ENCODE data around the gene KIAA1549. TPM values are rescaled to one million over a fixed set of nuclear protein-coding genes. Genes with fewer than 3 reads are reported as not detected.

KIAA1549 gene
- total and polyA plus RNA-seq, 9 of the 15 experiments (the other 6 are each of a cell fraction or from before 2014, with no cell fraction given) = 0.01 to 0.29 (median 0.07) TPM

- POLR2A ChIA-PET = interaction anchor here (0.7 to 0.8 kb wide), 2 partner anchors 34 to 1046 kb away, joined by 3 to 4 read pairs; no protein-coding TSS in a partner anchor
- no peak overlapping the region for H3K4me2 ChIP-seq (ENCODE audit: insufficient read depth, low read length)
- FAIRE-seq (no peak), DNase-seq (ENCODE audit: extremely low read depth in 1 of 4, low spot score in 3 of 4) (no peak), ATAC-seq (peak; percentile 36; the same call in 2 of the 3 replicates)
- BruUV-seq (replicated peaks) = no TSS peak
- intact Hi-C loops (cut with micrococcal nuclease) = no loop called here
- no peaks in the 10 kb centered on the region for H3K36me3 ChIP-seq (ENCODE audit: control insufficient read depth, insufficient read depth, low read length)
- H3K9me1 ChIP-seq (ENCODE audit: control insufficient read depth, insufficient read depth, low read length) = no peaks in the 10 kb centered on the region
- H2AFZ ChIP-seq (ENCODE audit: low read depth, low read length) = no peak overlapping the region
- peaks cover 37 to 51% of the 10 kb centered on the region in 2 experiments for H3K27me3 ChIP-seq (ENCODE audit: control insufficient read depth in 2 of 2, insufficient read depth in 2 of 2, low read length in 2 of 2)
- in situ Hi-C loops (cut with MboI) = no loop called here
- H3K79me2 ChIP-seq (ENCODE audit: control insufficient read depth, insufficient read depth, low read length) = no peaks in the 10 kb centered on the region
- WGBS (ENCODE audit: insufficient coverage, low coverage, missing lambda C conversion rate) = 4% methylated on average over 17 of the region's 17 CpGs
- H3K9ac ChIP-seq (ENCODE audit: insufficient read depth in 1 of 2, low read depth in 2 of 2, low read length in 2 of 2) = no peak overlapping the region
- TF ChIP-seq NCOA6 (IDR thresholded peaks at IDR 0.05) (no peak), TOE1 (IDR thresholded peaks at IDR 0.05; ENCODE audit: borderline replicate concordance) (no peak), TOE1 (CRISPR knock-in tag; IDR thresholded peaks at IDR 0.05; ENCODE audit: borderline replicate concordance, low read depth) (no peak), ZNF77 (CRISPR knock-in tag; IDR thresholded peaks at IDR 0.05) (no peak), RBFOX2 (IDR thresholded peaks at IDR 0.05; ENCODE audit: low read depth, low read length) (no peak)
- H3K4me1 ChIP-seq (replicated peaks in 1 of 2; ENCODE audit: control insufficient read depth in 2 of 2, insufficient read depth in 2 of 2, low read length in 2 of 2) = no peaks in the 10 kb centered on the region
- H3K9me3 ChIP-seq (replicated peaks; ENCODE audit: control insufficient read depth, insufficient read depth, low read depth, low read length) = no peaks in the 10 kb centered on the region
- no peak overlapping the region for H3K4me3 ChIP-seq
- no peak overlapping the region for H3K27ac ChIP-seq (ENCODE audit: extremely low read depth, low read depth, low read length)
- CTCF ChIA-PET (ENCODE audit: low intra/inter-chr PET ratio) = no interaction called here
- H4K20me1 ChIP-seq (replicated peaks; ENCODE audit: control insufficient read depth, insufficient read depth, low read length) = no peaks in the 10 kb centered on the region
These were observed 56.5 kb downstream of the KIAA1549 start for GRCh38 chr7:138924501-138925225.

GRCh38 chr7:138921277-138921676, 59.9 kb downstream of the KIAA1549 start:
- ChIA-PET POLR2A (no interaction called here), CTCF (ENCODE audit: low intra/inter-chr PET ratio) (no interaction called here)
- ATAC-seq (no peak), DNase-seq (ENCODE audit: extremely low read depth in 1 of 4, low spot score in 3 of 4) (no peak), FAIRE-seq (no peak)
- no peaks in the 10 kb centered on the region for H3K36me3 ChIP-seq (ENCODE audit: control insufficient read depth, insufficient read depth, low read length)
- H3K27me3 ChIP-seq (ENCODE audit: control insufficient read depth in 2 of 2, insufficient read depth in 2 of 2, low read length in 2 of 2) = peaks cover 62 to 74% of the 10 kb centered on the region in 2 experiments
- WGBS (ENCODE audit: insufficient coverage, low coverage, missing lambda C conversion rate) = 22% methylated on average over 11 of the region's 11 CpGs
- in situ Hi-C loops (cut with MboI) (no loop called here), intact Hi-C loops (cut with micrococcal nuclease) (no loop called here)
- H3K27ac ChIP-seq (ENCODE audit: extremely low read depth, low read depth, low read length) = no peak overlapping the region
- no peaks in the 10 kb centered on the region for H3K9me1 ChIP-seq (ENCODE audit: control insufficient read depth, insufficient read depth, low read length)
- no peak overlapping the region for H3K4me2 ChIP-seq (ENCODE audit: insufficient read depth, low read length)
- H2AFZ ChIP-seq (ENCODE audit: low read depth, low read length) = no peak overlapping the region
- H3K9ac ChIP-seq (ENCODE audit: insufficient read depth in 1 of 2, low read depth in 2 of 2, low read length in 2 of 2) = no peak overlapping the region
- no peaks in the 10 kb centered on the region for H3K9me3 ChIP-seq (replicated peaks; ENCODE audit: control insufficient read depth, insufficient read depth, low read depth, low read length)
- H3K79me2 ChIP-seq (ENCODE audit: control insufficient read depth, insufficient read depth, low read length) = no peaks in the 10 kb centered on the region
- no peak overlapping the region for H3K4me3 ChIP-seq
- no TSS peak for BruUV-seq (replicated peaks)
- H4K20me1 ChIP-seq (replicated peaks; ENCODE audit: control insufficient read depth, insufficient read depth, low read length) = no peaks in the 10 kb centered on the region; the same call in 1 of the 2 replicates
- no peaks in the 10 kb centered on the region for H3K4me1 ChIP-seq (replicated peaks in 1 of 2; ENCODE audit: control insufficient read depth in 2 of 2, insufficient read depth in 2 of 2, low read length in 2 of 2)
- TF ChIP-seq ZNF282 (CRISPR knock-in tag; IDR thresholded peaks at IDR 0.05) (no peak), SIN3B (IDR thresholded peaks at IDR 0.05; ENCODE audit: low read depth) (no peak), ZFP36 (IDR thresholded peaks at IDR 0.05; ENCODE audit: low read depth, low read length, partially characterized antibody) (no peak), TRIM25 (IDR thresholded peaks at IDR 0.05; ENCODE audit: borderline replicate concordance) (no peak), ELF1 (tag; IDR thresholded peaks at IDR 0.05) (no peak), IRF9 (tag; IDR thresholded peaks at IDR 0.05) (no peak), PML (IDR thresholded peaks at IDR 0.05; ENCODE audit: low read length) (no peak)
- TF ChIP-seq, protein P1, sequence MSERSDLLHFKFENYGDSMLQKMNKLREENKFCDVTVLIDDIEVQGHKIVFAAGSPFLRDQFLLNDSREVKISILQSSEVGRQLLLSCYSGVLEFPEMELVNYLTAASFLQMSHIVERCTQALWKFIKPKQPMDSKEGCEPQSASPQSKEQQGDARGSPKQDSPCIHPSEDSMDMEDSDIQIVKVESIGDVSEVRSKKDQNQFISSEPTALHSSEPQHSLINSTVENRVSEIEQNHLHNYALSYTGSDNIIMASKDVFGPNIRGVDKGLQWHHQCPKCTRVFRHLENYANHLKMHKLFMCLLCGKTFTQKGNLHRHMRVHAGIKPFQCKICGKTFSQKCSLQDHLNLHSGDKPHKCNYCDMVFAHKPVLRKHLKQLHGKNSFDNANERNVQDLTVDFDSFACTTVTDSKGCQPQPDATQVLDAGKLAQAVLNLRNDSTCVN (CRISPR knock-in tag; IDR thresholded peaks at IDR 0.05) = no peak
